HepG2 (cell line): ENCODE measurements around the gene ZNF593OS. TPM values are rescaled to one million over a fixed set of nuclear protein-coding genes. Genes with fewer than 3 reads are reported as not detected.

Experiments
- ATAC-seq: fragments of 200-7000 bp; cut with Tn5 transposase; 3 replicates; pipeline ENCODE4 v1.9.1; 2020; ENCODE audit warnings: mild to moderate bottlenecking, moderate library complexity
- BruUV-seq: library from RNA; stranded (reverse); fragments of 400-500 nt; replicated peaks from 2 replicates; lab custom pipeline; 2021; lab: Mats Ljungman, UMichigan
- CTCF ChIA-PET: fragments of 300-600 bp; formaldehyde crosslinking; extraction: SDS; loops from one replicate; lab custom pipeline; 2021; ENCODE audit warnings: low total read pairs, inconsistent platforms, low intra/inter-chr PET ratio; lab: Yijun Ruan, JAX
- POLR2A ChIA-PET: fragments of 350-600 bp; sonication (Branson Sonifier 250); formaldehyde crosslinking; loops from one replicate; lab custom pipeline; 2020; ENCODE audit warnings: antibody characterized with exemption, inconsistent platforms; lab: Yijun Ruan, JAX
- DNase-seq: peaks from one replicate; pipeline ENCODE4 v3.0.0-alpha.2; 2015; ENCODE audit warnings: low spot score
- FAIRE-seq: peaks from 3 replicates; lab custom pipeline; 2011; peaks lifted over from hg19 to GRCh38; lab: Jason Lieb, UNC
- H2AFZ ChIP-seq: one replicate; pipeline ENCODE4 v1.6.1; 2011; ENCODE audit warnings: low read length, inconsistent platforms
- H3K27ac ChIP-seq: fragments of 300-600 bp; 3 replicates; pipeline ENCODE4 v1.8.0; 2011; ENCODE audit warnings: mixed run types, mild to moderate bottlenecking, mixed read lengths, low read length, inconsistent platforms; ENCODE audit not compliant: insufficient read depth; ENCODE audit errors: extremely low read length
- H3K27me3 ChIP-seq, 2 experiments: fragments of 200-600 bp in 1 of 2; 2 replicates in 1 of 2; 3 replicates in 1 of 2; pipeline versions ENCODE4 v1.6.0 to v1.8.0; 2011; ENCODE audit warnings: low read length in 2 of 2, mild to moderate bottlenecking in 2 of 2, moderate library complexity in 2 of 2, inconsistent platforms in 1 of 2; ENCODE audit not compliant: insufficient read depth in 2 of 2, control insufficient read depth in 1 of 2
- H3K36me3 ChIP-seq, 2 experiments: fragments of 200-600 bp in 1 of 2; replicated peaks in 1 of 2; 2 replicates in 1 of 2; 3 replicates in 1 of 2; pipeline versions ENCODE4 v1.5.1 to v1.8.0; 2011; ENCODE audit warnings: low read length in 2 of 2, inconsistent platforms in 1 of 2; ENCODE audit not compliant: insufficient read depth in 2 of 2, control insufficient read depth in 1 of 2
- H3K4me1 ChIP-seq: 2 replicates; pipeline ENCODE4 v1.5.1; 2012; ENCODE audit warnings: low read length, inconsistent platforms; ENCODE audit not compliant: insufficient read depth
- H3K4me2 ChIP-seq: 2 replicates; pipeline ENCODE4 v1.6.0; 2011; ENCODE audit warnings: low read depth, low read length, inconsistent platforms
- H3K4me3 ChIP-seq, 3 experiments: fragments of 200-600 bp in 1 of 3; sonication (generic), shearing (Covaris generic) in 1 of 3; replicated peaks in 1 of 3; 2 replicates each; pipeline ENCODE4 v1.5.1; 2011 to 2016; ENCODE audit warnings: low read length in 3 of 3, inconsistent platforms in 2 of 3, low read depth in 2 of 3, mild to moderate bottlenecking in 2 of 3, control low read depth in 1 of 3, mixed read lengths in 1 of 3; ENCODE audit not compliant: insufficient read depth in 1 of 3
- H3K79me2 ChIP-seq: one replicate; pipeline ENCODE4 v1.6.1; 2011; ENCODE audit warnings: low read length, inconsistent platforms; ENCODE audit not compliant: insufficient read depth
- H3K9ac ChIP-seq: 2 replicates; pipeline ENCODE4 v1.6.0; 2011; ENCODE audit warnings: mild to moderate bottlenecking, low read depth, low read length, inconsistent platforms; ENCODE audit not compliant: insufficient read depth
- H3K9me3 ChIP-seq: 2 replicates; pipeline ENCODE4 v1.5.1; 2012; ENCODE audit warnings: mild to moderate bottlenecking, low read length
- H4K20me1 ChIP-seq: 2 replicates; pipeline ENCODE4 v1.6.0; 2011; ENCODE audit warnings: inconsistent platforms, mild to moderate bottlenecking, low read length, moderate library complexity; ENCODE audit not compliant: insufficient read depth
- ATRX ChIP-seq: sonication (generic); formaldehyde crosslinking; IDR thresholded peaks from 2 replicates; pipeline ENCODE4 v1.4.0; 2020; ENCODE audit warnings: missing genetic modification reagents, borderline replicate concordance
- CHD2 ChIP-seq: IDR thresholded peaks from 2 replicates; pipeline ENCODE4 v1.6.1; 2011; ENCODE audit warnings: low read depth, low read length, improper control_type of control experiment
- GPN1 ChIP-seq: sonication (generic); formaldehyde crosslinking; IDR thresholded peaks from 2 replicates; pipeline ENCODE4 v1.5.1; 2020; ENCODE audit warnings: missing genetic modification reagents, borderline replicate concordance
- REL ChIP-seq: sonication (generic); formaldehyde crosslinking; conservative IDR thresholded peaks from 2 replicates; pipeline ENCODE4 v1.8.0; 2022; ENCODE audit warnings: mild to moderate bottlenecking, missing genetic modification reagents, moderate library complexity
- TARDBP ChIP-seq: sonication (generic); formaldehyde crosslinking; IDR thresholded peaks from 2 replicates; pipeline ENCODE4 v1.8.0; 2022; ENCODE audit warnings: mild to moderate bottlenecking, missing genetic modification reagents
- ZKSCAN1 ChIP-seq: fragments of 150-350 bp; IDR thresholded peaks from 2 replicates; pipeline ENCODE4 v1.6.1; 2014; ENCODE audit warnings: low read length
- WGBS: methylation state at CpG from one replicate; pipeline ENCODE4 v1.1.6; 2017; ENCODE audit warnings: low lambda C conversion rate; 5-methylcytosine and 5-hydroxymethylcytosine counted together
- in situ Hi-C: cut with HindIII; loops from 2 replicates; pipeline ENCODE4 v1.10.0; 2017; ENCODE audit warnings: low pct_unique_long_range_greater_than_20kb; ENCODE audit not compliant: extremely low pct_ligation_motif_present
- intact Hi-C: fragments of 100-400 bp; cut with micrococcal nuclease; formaldehyde crosslinking; loops from one replicate; pipeline ENCODE4 v1.10.0; 2022; ENCODE audit not compliant: unreplicated experiment
- polyA plus RNA-seq, 8 experiments: library from polyadenylated mRNA; depleted of rRNA in 3 of 8; stranded (reverse) in 7 of 8; unstranded in 1 of 8; fragments of >200 nt; fragmentation: Illumina TruSeq in 4 of 8; extraction: Trizol in 4 of 8; gene quantifications; 2 replicates each; pipeline versions ENCODE4 v1.2.1 to v1.2.3, GENCODE V29; 2011 to 2016; ENCODE audit warnings: low read depth in 4 of 8, missing spikeins in 1 of 8, mixed read lengths in 1 of 8; ENCODE audit not compliant: insufficient read depth in 1 of 8
- total RNA-seq, 5 experiments: library from RNA; depleted of rRNA; stranded (reverse); fragments of >200 nt; fragmentation: Illumina TruSeq; extraction: Trizol; gene quantifications; 2 replicates each; pipeline ENCODE4 v1.2.3, GENCODE V29; 2016; ENCODE audit warnings: low read depth in 1 of 5

ZNF593OS gene
- total and polyA plus RNA-seq, 2 of the 13 experiments (the other 11 are each of a cell fraction or from before 2014, with no cell fraction given), result not detected

DNA sequence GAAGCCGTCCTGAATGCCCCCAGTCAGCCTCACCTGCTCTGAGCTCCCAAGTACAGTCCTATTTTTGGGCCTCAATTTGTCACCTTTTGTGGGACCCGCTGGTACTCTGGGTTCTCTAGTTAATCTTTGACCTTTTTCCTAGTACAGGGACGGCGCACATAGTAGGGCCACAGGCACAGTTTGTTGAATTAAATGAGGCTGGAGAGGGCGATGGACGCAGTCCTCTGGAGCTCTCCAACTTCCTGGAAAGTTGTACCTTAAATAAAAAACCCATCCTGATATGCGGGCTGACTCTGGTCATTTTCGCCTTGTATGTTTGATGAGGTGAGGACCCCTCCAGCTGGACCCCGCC lies 8.0 kb downstream of the ZNF593OS start:
- 71% methylated on average over 6 of the region's 9 CpGs for WGBS
- Histone ChIP-seq H4K20me1 (no peaks in the 10 kb centered on the region), H3K4me1 (peaks cover 33% of the 10 kb centered on the region), H3K27ac (no peak overlapping the region), H3K27me3 (peaks cover 10 to 55% of the 10 kb centered on the region in 2 experiments; a peak in 4 of 5 replicates), H3K79me2 (no peaks in the 10 kb centered on the region), H3K36me3 (no peaks in the 10 kb centered on the region), H3K4me3 (peak overlapping the region; percentile 50 to 76 (median 64); a peak in 5 of 6 replicates), H3K9me3 (no peaks in the 10 kb centered on the region), H2AFZ (no peak overlapping the region), H3K4me2 (peak overlapping the region; percentile 89), H3K9ac (no peak overlapping the region)
- intact Hi-C loops, result loop anchor here (5.0 kb wide), 2 partner anchors 51 to 126 kb away; partner anchors contain the start of gene PDIK1L
- TF ChIP-seq TARDBP (CRISPR knock-in tag) (no peak), ZKSCAN1 (peak; percentile 94)
- no TSS peak for BruUV-seq
- POLR2A ChIA-PET, result interaction anchor here (0.6 kb wide), 1 partner anchor 148 kb away, joined by 3 read pairs; no protein-coding TSS in a partner anchor
- in situ Hi-C loops, result loop anchor here (10.0 kb wide), 1 partner anchor 269 kb away; no protein-coding TSS in a partner anchor
- CTCF ChIA-PET, result interaction anchor here (1.7 to 2.0 kb wide), 2 partner anchors 58 to 70 kb away, joined by 6 to 11 read pairs; partner anchors contain the start of gene CEP85
- ATAC-seq, result no peak
- no peak for FAIRE-seq
- no peak for DNase-seq

DNA sequence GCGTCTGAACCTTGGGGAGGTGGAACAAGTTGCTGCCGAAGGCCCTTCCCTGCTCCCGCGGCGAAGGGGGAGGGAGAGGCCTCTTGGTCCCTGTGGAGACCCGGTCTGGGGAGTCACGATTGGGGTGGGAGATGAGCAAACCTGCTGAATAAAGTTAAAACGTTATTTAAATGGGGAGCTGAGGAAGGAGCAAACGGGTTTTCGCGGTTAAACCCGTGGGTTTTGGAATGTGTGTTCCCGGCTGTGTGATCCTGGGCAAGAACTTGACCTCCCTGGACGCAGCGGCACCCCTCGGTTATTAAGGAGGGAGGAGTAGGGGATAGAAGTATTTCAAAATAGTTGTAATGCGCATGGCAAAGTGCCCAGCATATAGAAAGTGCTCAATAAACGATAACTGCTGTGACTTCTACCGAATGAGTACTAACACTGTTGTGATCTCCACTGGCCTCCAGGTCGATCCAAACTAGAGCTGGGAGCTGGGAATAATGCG lies 9.4 kb downstream of the ZNF593OS start:
- BruUV-seq, result no TSS peak
- Histone ChIP-seq H3K36me3 (no peaks in the 10 kb centered on the region), H3K79me2 (no peaks in the 10 kb centered on the region), H3K9me3 (no peaks in the 10 kb centered on the region), H3K27me3 (peaks cover 10 to 65% of the 10 kb centered on the region in 2 experiments; a peak in 4 of 5 replicates), H3K4me2 (peak overlapping the region; percentile 78), H3K27ac (no peak overlapping the region), H3K4me1 (peaks cover 43% of the 10 kb centered on the region), H3K4me3 (peak overlapping the region; percentile 42 to 76 (median 47); a peak in 5 of 6 replicates), H4K20me1 (no peaks in the 10 kb centered on the region), H3K9ac (no peak overlapping the region), H2AFZ (no peak overlapping the region)
- WGBS, result 14% methylated on average over 21 of the region's 21 CpGs
- in situ Hi-C loops, result loop anchor here (10.0 kb wide), 1 partner anchor 267 kb away; no protein-coding TSS in a partner anchor
- ATAC-seq (no peak), DNase-seq (no peak), FAIRE-seq (no peak)
- POLR2A ChIA-PET, result no interaction called here
- TF ChIP-seq CHD2 (no peak), ATRX (no peak), REL (CRISPR knock-in tag) (0 out of 2 replicates have a peak, but pooled peaks have one; percentile 54), ZKSCAN1 (no peak), GPN1 (CRISPR knock-in tag) (no peak)
- intact Hi-C loops, result loop anchor here (5.0 kb wide), 2 partner anchors 50 to 125 kb away; partner anchors contain the start of gene PDIK1L
- CTCF ChIA-PET, result no interaction called here
